Right lobe of liver (tissue), 6 donors: ENCODE results near the gene BRD2. TPM values are rescaled to one million over a fixed set of nuclear protein-coding genes. Genes with fewer than 3 reads are reported as not detected.

Experiments used
- ATAC-seq, 4 donors: fragments of 200-7000 bp; cut with Tn5 transposase; one replicate each; pipeline ENCODE4 v1.9.1; 2020; ENCODE audit warnings: mild to moderate bottlenecking in 4 of 4, moderate library complexity in 4 of 4
- DNase-seq, 3 donors: peaks; one replicate each; pipeline ENCODE4 v3.0.0-alpha.2; 2020
- H3K27ac ChIP-seq, 3 donors: fragments of 200-600 bp; one replicate each; pipeline ENCODE4 v1.8.0; 2022
- H3K27me3 ChIP-seq, 2 donors: fragments of 200-600 bp; one replicate each; pipeline ENCODE4 v1.8.0; 2022
- H3K36me3 ChIP-seq, 4 donors: fragments of 200-600 bp; sonication (generic) in 1 of 4; one replicate each; pipeline versions ENCODE4 v1.5.1 to v1.8.0; 2017 to 2022; ENCODE audit warnings: control low read depth in 1 of 4
- H3K4me1 ChIP-seq, 4 donors: fragments of 200-600 bp; sonication (generic) in 1 of 4; one replicate each; pipeline versions ENCODE4 v1.5.1 to v1.8.0; 2017 to 2022; ENCODE audit warnings: control low read depth in 1 of 4
- H3K4me3 ChIP-seq, 3 donors: fragments of 200-600 bp; one replicate each; pipeline ENCODE4 v1.8.0; 2022
- H3K9me3 ChIP-seq, 4 donors: fragments of 200-600 bp; sonication (generic) in 1 of 4; one replicate each; pipeline versions ENCODE4 v1.5.1 to v1.8.0; 2017 to 2022; ENCODE audit warnings: control low read depth in 1 of 4
- CTCF ChIP-seq, 4 donors: fragments of 200-600 bp in 3 of 4; fragments of 450-650 bp in 1 of 4; IDR thresholded peaks; one replicate each; pipeline versions ENCODE4 v1.5.1 to v1.8.0; 2016 to 2022; ENCODE audit warnings: antibody characterized with exemption in 4 of 4, mild to moderate bottlenecking in 2 of 4
- POLR2A ChIP-seq: fragments of 450-650 bp; IDR thresholded peaks from one replicate; pipeline ENCODE4 v1.6.1; 2017; ENCODE audit warnings: antibody characterized with exemption, mild to moderate bottlenecking
- WGBS: methylation state at CpG from one replicate; pipeline ENCODE4 v1.1.6; 2018; ENCODE audit warnings: low coverage, low lambda C conversion rate; ENCODE audit not compliant: insufficient coverage; ENCODE audit errors: missing lambda C conversion rate; 5-methylcytosine and 5-hydroxymethylcytosine counted together
- intact Hi-C, 2 donors: fragments of 100-400 bp; cut with DNase I; formaldehyde crosslinking; loops; one replicate each; pipeline versions ENCODE4 v1.11.2 to v1.14.1; 2022
- total RNA-seq, 6 experiments: library from RNA; depleted of rRNA in 2 of 6; stranded (reverse); fragments of >200 nt in 2 of 6; fragmentation: NEBNext Ultra II Directional in 3 of 6; extraction: Animal tissue kit (Norgen Biotek cat#: 25700) in 3 of 6; gene quantifications; one replicate each; pipeline versions ENCODE4 v1.1.0 to v1.2.4, GENCODE V29; 2016 to 2023
- donor health status: DM: no; HTN: yes; CAD: no.
- donor health status: DM: no; HTN: no; CAD: no.
- donor health status: DM: no; HTN: no; CAD: no.
- donor health status: DM: no; HTN: yes; CAD: no.
- donor health status: DM: no; HTN: yes; CAD: no.

BRD2 gene
- total RNA-seq, 6 experiments from 2014 or later, result 66.3 to 111 (median 73.7) TPM

DNA sequence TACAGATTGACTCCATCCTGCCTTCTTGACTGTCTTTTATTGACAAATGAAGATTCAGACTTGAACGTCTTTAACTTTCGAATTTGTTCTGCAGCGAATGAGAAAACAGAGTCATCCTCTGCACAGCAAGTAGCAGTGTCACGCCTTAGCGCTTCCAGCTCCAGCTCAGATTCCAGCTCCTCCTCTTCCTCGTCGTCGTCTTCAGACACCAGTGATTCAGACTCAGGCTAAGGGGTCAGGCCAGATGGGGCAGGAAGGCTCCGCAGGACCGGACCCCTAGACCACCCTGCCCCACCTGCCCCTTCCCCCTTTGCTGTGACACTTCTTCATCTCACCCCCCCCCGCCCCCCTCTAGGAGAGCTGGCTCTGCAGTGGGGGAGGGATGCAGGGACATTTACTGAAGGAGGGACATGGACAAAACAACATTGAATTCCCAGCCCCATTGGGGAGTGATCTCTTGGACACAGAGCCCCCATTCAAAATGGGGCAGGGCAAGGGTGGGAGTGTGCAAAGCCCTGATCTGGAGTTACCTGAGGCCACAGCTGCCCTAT is 12.2 kb downstream of the BRD2 start:
- no peaks in the 10 kb centered on the region for H3K27me3 ChIP-seq
- peaks cover 46 to 69% (median 56%) of the 10 kb centered on the region in 4 donors for H3K36me3 ChIP-seq
- TF ChIP-seq POLR2A (no peak), CTCF (IDR thresholded peaks at IDR 0.05) (no peak)
- H3K9me3 ChIP-seq, result no peaks in the 10 kb centered on the region
- H3K4me1 ChIP-seq, result peaks cover 0 to 57% (median 24%) of the 10 kb centered on the region in 4 donors
- DNase-seq (no peak), ATAC-seq (no peak)
- no peak overlapping the region for H3K27ac ChIP-seq
- H3K4me3 ChIP-seq, result no peak overlapping the region
- 62% methylated on average over 11 of the region's 11 CpGs for WGBS
- intact Hi-C loops, result no loop called here

DNA sequence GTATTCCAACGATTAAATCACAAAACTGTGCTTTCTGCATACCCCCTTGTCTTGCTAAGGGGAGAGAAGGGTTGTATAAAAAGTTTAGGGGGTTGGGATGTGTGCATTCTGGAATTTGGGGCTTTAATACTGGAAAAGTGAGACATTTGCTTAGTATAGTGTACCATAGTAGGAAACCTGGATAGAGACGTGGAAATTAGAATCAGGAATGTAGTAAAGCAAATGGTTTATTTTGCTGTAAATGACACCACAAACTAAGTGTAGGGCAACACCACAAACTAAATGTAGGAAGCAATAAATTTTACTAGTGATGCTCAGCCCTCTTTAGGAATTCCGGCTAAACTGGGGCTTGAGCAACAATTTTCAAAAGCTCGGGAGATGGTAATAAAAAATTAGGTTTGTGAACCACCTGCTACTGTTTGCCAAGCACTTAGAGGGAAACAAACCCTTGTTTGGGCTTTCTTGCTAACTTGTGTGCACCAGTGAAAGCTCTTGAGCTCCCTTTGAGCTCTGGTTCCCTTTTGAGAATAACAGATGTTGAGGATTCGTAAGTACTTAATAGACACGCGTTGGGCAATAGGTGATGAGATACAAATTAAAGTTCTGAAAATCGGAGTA is 13.8 kb downstream of the BRD2 start:
- no peak overlapping the region for H3K4me3 ChIP-seq
- intact Hi-C loops, result no loop called here
- H3K27ac ChIP-seq, result no peak overlapping the region
- 51% methylated on average over 8 of the region's 8 CpGs for WGBS
- no peaks in the 10 kb centered on the region for H3K9me3 ChIP-seq
- TF ChIP-seq POLR2A (no peak), CTCF (IDR thresholded peaks at IDR 0.05) (no peak)
- ATAC-seq (no peak), DNase-seq (no peak)
- peaks cover 36 to 53% (median 42%) of the 10 kb centered on the region in 4 donors for H3K36me3 ChIP-seq
- H3K4me1 ChIP-seq, result peaks cover 0 to 40% (median 15%) of the 10 kb centered on the region in 4 donors
- no peaks in the 10 kb centered on the region for H3K27me3 ChIP-seq

- TF ChIP-seq POLR2A, result no peak
- no peak for TF ChIP-seq CTCF (IDR thresholded peaks at IDR 0.05)
- ATAC-seq (peak in 1 of 4 donors; percentile 7), DNase-seq (no peak)
- Histone ChIP-seq H3K9me3 (no peaks in the 10 kb centered on the region), H3K4me3 (no peak overlapping the region), H3K4me1 (peaks cover 0 to 33% (median 12%) of the 10 kb centered on the region in 4 donors), H3K27me3 (no peaks in the 10 kb centered on the region), H3K36me3 (peaks cover 29 to 46% (median 37%) of the 10 kb centered on the region in 4 donors), H3K27ac (no peak overlapping the region)
- intact Hi-C loops, result no loop called here
- 39% methylated on average over 6 of the region's 6 CpGs for WGBS
These were observed 14.5 kb downstream of the BRD2 start for GRCh38 chr6:32982702-32983492.

DNA sequence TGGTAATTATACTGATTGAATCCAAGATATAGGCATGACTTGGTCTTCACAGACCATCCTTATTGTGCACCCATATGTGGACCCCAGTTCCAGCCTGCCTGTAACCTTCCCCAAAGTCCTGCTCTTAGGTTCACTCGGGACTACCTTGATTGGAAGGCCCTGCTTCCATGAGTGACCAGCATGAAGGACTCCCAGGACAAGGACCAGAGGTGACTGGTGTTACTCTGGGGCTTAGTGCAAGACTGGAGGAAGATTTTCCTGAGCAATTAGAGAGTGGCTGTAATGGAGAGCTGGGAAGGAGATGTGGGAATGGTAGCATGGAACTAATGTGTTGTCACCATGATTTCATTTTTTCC is 15.1 kb downstream of the BRD2 start:
- Histone ChIP-seq H3K4me1 (peaks cover 0 to 28% (median 9%) of the 10 kb centered on the region in 4 donors), H3K27ac (no peak overlapping the region), H3K36me3 (peaks cover 23 to 40% (median 32%) of the 10 kb centered on the region in 4 donors), H3K9me3 (no peaks in the 10 kb centered on the region), H3K4me3 (no peak overlapping the region), H3K27me3 (no peaks in the 10 kb centered on the region)
- TF ChIP-seq CTCF (IDR thresholded peaks at IDR 0.05), result no peak
- TF ChIP-seq POLR2A, result no peak
- ATAC-seq (peak in 1 of 4 donors; percentile 29), DNase-seq (no peak)
- 33% methylated on average over 1 of the region's 1 CpG for WGBS
- intact Hi-C loops, result no loop called here
